Fibroblast of skin of right biceps (primary cell): ENCODE data around the gene LURAP1L.
"Not testable (repeated sequence)": the region's sequence is repeated elsewhere in the genome, so short reads cannot be mapped to it uniquely, and the experiment has no call there.

ENCODE experiments used
- DNase-seq: peaks from one replicate; pipeline ENCODE4 v3.0.0-alpha.2; 2013

The LURAP1L gene

DNA sequence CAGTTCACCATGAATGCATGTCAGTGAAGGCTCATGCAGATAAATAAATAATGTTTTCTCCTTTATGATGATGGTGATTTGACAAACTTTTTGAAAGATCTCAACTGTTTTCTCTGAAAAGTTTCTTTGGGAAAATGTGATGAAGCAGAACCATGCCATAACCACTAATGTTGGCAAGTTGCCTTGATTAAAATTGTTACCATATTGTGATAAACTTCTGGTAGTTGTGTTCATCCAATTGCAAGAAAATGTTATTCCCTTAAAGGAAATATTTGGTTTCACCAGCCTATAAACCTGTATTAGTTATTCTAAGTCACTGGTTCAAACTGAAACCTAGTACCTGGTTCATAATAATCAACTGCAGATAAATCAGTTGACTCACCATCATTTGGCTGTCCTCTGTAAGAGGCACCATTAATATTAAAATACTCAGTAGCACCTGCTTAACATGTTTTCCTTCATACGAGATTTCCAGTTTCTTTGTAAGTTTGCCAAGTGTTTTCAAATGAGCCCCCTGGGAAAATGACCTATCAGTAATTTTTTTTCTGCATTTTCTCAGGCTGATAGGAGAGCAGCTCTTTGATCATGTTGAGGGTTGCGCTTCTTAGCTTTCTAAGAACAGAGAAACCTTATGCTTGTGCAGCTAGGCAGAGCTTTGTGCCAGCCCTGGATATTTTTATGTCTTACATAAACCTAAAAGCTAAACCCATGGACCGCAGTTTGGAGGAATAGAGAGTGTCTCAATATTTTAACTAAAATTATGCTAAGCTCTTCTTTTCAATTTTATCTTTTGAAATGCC, 88.0 kb downstream of the LURAP1L start:
- DNase-seq: peak; percentile 47

DNA sequence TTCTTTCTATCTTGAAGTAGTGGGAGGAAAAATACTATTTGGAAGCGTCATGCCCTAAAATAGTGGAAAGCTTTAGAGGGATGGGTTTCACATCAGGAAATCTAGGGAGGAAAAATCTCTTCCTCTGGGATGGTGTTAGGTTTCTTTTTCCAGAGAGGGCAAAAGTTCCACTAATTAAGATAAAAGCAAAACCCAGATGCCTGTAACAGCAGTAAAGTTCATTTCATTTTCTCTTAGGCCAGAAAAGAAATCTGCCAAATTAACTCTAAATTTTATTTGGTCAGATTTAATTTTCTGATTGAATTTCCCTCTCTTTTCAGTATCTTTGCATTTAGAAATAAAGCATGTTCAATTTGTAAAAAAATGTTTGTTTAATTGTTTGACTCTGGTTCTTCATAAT, 88.8 kb downstream of the LURAP1L start:
- no peak for DNase-seq

DNA sequence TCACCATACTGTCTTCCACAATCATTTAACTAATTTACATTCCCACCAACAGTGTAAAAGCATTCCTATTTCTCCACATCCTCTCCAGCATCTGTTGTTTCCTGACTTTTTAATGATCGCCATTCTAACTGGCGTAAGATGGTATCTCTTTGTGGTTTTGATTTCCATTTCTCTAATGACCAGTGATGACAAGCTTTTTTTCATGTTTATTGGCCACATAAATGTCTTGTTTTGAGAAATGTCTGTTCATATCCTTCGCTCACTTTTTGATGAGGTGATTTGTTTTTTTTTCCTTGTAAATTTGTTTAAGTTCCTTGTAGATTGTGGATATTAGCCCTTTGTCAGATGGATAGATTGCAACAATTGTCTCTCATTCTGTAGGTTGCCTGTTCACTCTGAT, 90.6 kb downstream of the LURAP1L start:
- not testable (repeated sequence) for DNase-seq
